SK-N-SH (cell line): ENCODE measurements around the gene PROC. TPM values are rescaled to one million over a fixed set of nuclear protein-coding genes. Genes with fewer than 3 reads are reported as not detected.

Experiments
- CTCF ChIA-PET: fragments of 300-600, 350-600 bp; formaldehyde crosslinking; extraction: SDS; loops from one replicate; lab custom pipeline; 2021; lab: Yijun Ruan, JAX
- POLR2A ChIA-PET: fragments of 350-600 bp; sonication (Branson Sonifier 250); formaldehyde crosslinking; extraction: SDS; loops from one replicate; lab custom pipeline; 2020; ENCODE audit warnings: antibody characterized with exemption, inconsistent platforms; lab: Yijun Ruan, JAX
- DNase-seq: peaks from one replicate; pipeline ENCODE4 v3.0.0; 2012
- H2AFZ ChIP-seq: fragments of 200-600 bp; sonication (generic); 2 replicates; pipeline ENCODE4 v1.8.1; 2016; ENCODE audit warnings: antibody characterized with exemption, mild to moderate bottlenecking, low read depth
- H3F3A ChIP-seq: fragments of 200-600 bp; sonication (generic); replicated peaks from 2 replicates; pipeline ENCODE3; 2016; ENCODE audit warnings: antibody characterized with exemption, mild to moderate bottlenecking; ENCODE audit not compliant: insufficient read depth
- H3K27ac ChIP-seq, 2 experiments: fragments of 200-500 bp in 1 of 2; fragments of 200-600 bp in 1 of 2; sonication (Bioruptor generic) in 1 of 2; sonication (generic), shearing (Covaris generic) in 1 of 2; 2 replicates each; pipeline versions ENCODE4 v1.5.1 to v1.6.1; 2014 to 2016; ENCODE audit warnings: low read depth in 2 of 2, inconsistent platforms in 1 of 2, low read length in 1 of 2, mild to moderate bottlenecking in 1 of 2, mixed read lengths in 1 of 2
- H3K27me3 ChIP-seq: fragments of 200-600 bp; sonication (generic), shearing (Covaris generic); 2 replicates; pipeline ENCODE4 v1.6.1; 2016; ENCODE audit warnings: mixed run types; ENCODE audit not compliant: insufficient read depth
- H3K36me3 ChIP-seq, 2 experiments: fragments of 200-500 bp in 1 of 2; fragments of 200-600 bp in 1 of 2; sonication (Bioruptor generic) in 1 of 2; sonication (generic) in 1 of 2; replicated peaks in 1 of 2; 2 replicates each; pipeline versions ENCODE3 to v1.5.1; 2014 to 2016; ENCODE audit warnings: low read length in 1 of 2, mild to moderate bottlenecking in 1 of 2; ENCODE audit not compliant: insufficient read depth in 2 of 2, control insufficient read depth in 1 of 2
- H3K4me1 ChIP-seq, 2 experiments: fragments of 200-500 bp in 1 of 2; fragments of 200-600 bp in 1 of 2; sonication (Bioruptor generic) in 1 of 2; sonication (generic), shearing (Covaris generic) in 1 of 2; 2 replicates each; pipeline versions ENCODE4 v1.5.1 to v1.6.1; 2014 to 2016; ENCODE audit warnings: low read depth in 1 of 2, low read length in 1 of 2, mixed run types in 1 of 2; ENCODE audit not compliant: insufficient read depth in 2 of 2, control insufficient read depth in 1 of 2
- H3K4me2 ChIP-seq: fragments of 200-600 bp; sonication (generic), shearing (Covaris generic); 2 replicates; pipeline ENCODE4 v1.6.1; 2017; ENCODE audit warnings: mixed run types
- H3K4me3 ChIP-seq, 2 experiments: fragments of 200-500 bp in 1 of 2; fragments of 200-600 bp in 1 of 2; sonication (Bioruptor generic) in 1 of 2; sonication (generic), shearing (Covaris generic) in 1 of 2; 2 replicates each; pipeline versions ENCODE4 v1.5.1 to v1.8.1; 2014 to 2016; ENCODE audit warnings: low read depth in 2 of 2, inconsistent platforms in 1 of 2, low read length in 1 of 2, mild to moderate bottlenecking in 1 of 2, mixed read lengths in 1 of 2, moderate library complexity in 1 of 2
- H3K79me2 ChIP-seq: fragments of 200-600 bp; sonication (generic); 2 replicates; pipeline ENCODE4 v1.8.1; 2017; ENCODE audit warnings: mild to moderate bottlenecking; ENCODE audit not compliant: insufficient read depth
- H3K9ac ChIP-seq: fragments of 200-600 bp; sonication (generic); 2 replicates; pipeline ENCODE4 v1.6.1; 2017; ENCODE audit warnings: mixed run types
- H3K9me2 ChIP-seq: fragments of 200-600 bp; sonication (generic); 2 replicates; pipeline ENCODE4 v1.6.1; 2017; ENCODE audit warnings: mixed run types
- H3K9me3 ChIP-seq: fragments of 200-600 bp; sonication (generic); 2 replicates; pipeline ENCODE4 v1.6.1; 2017; ENCODE audit warnings: mixed run types, mild to moderate bottlenecking, moderate library complexity
- H4K20me1 ChIP-seq: fragments of 200-600 bp; sonication (generic); 2 replicates; pipeline ENCODE4 v1.6.1; 2017; ENCODE audit warnings: mild to moderate bottlenecking, mixed run types; ENCODE audit not compliant: insufficient read depth
- CHD2 ChIP-seq: fragments of 150-350 bp; IDR thresholded peaks from 2 replicates; pipeline ENCODE4 v1.6.1; 2018; ENCODE audit warnings: low read length; ENCODE audit not compliant: partially characterized antibody
- CTCF ChIP-seq: fragments of 200-600 bp; sonication (generic); IDR thresholded peaks from 2 replicates; pipeline ENCODE4 v1.6.1; 2017; ENCODE audit warnings: antibody characterized with exemption, mild to moderate bottlenecking, moderate library complexity
- ELF1 ChIP-seq: IDR thresholded peaks from 2 replicates; pipeline ENCODE4 v1.4.0; 2012
- EP300 ChIP-seq, 2 experiments: IDR thresholded peaks; 2 replicates each; pipeline versions ENCODE4 v1.4.0 to v1.6.1; 2012; ENCODE audit warnings: borderline replicate concordance in 1 of 2, low read depth in 1 of 2, low read length in 1 of 2
- EZH2phosphoT487 ChIP-seq: fragments of 200-600 bp; sonication (generic); IDR thresholded peaks from 2 replicates; pipeline ENCODE4 v1.6.1; 2017; ENCODE audit warnings: low read depth, mixed run types, mild to moderate bottlenecking, antibody characterized with exemption, moderate library complexity, borderline replicate concordance
- FOXM1 ChIP-seq: IDR thresholded peaks from 2 replicates; pipeline ENCODE4 v1.4.0; 2012; ENCODE audit warnings: low read depth, mild to moderate bottlenecking
- GABPA ChIP-seq: IDR thresholded peaks from 2 replicates; pipeline ENCODE4 v1.4.0; 2012; ENCODE audit warnings: low read depth, mild to moderate bottlenecking
- JUND ChIP-seq: IDR thresholded peaks from 2 replicates; pipeline ENCODE4 v1.4.0; 2012
- MAX ChIP-seq: IDR thresholded peaks from 2 replicates; pipeline ENCODE4 v1.4.0; 2012; ENCODE audit warnings: low read depth
- MXI1 ChIP-seq: IDR thresholded peaks from 2 replicates; pipeline ENCODE4 v1.6.1; 2012; ENCODE audit warnings: mild to moderate bottlenecking, low read depth, low read length, improper control_type of control experiment
- NFIC ChIP-seq: IDR thresholded peaks from 2 replicates; pipeline ENCODE4 v1.4.0; 2012; ENCODE audit warnings: borderline replicate concordance
- NRF1 ChIP-seq: IDR thresholded peaks from 2 replicates; pipeline ENCODE4 v1.6.1; 2012; ENCODE audit warnings: low read depth, mild to moderate bottlenecking, low read length
- PBX3 ChIP-seq: IDR thresholded peaks from 2 replicates; pipeline ENCODE4; 2012
- RAD21 ChIP-seq: IDR thresholded peaks from 2 replicates; pipeline ENCODE4 v1.6.1; 2012; ENCODE audit warnings: mild to moderate bottlenecking, low read length
- REST ChIP-seq: IDR thresholded peaks from 2 replicates; pipeline ENCODE4 v1.6.1; 2012; ENCODE audit warnings: mild to moderate bottlenecking, low read depth, low read length, moderate library complexity
- RFX5 ChIP-seq: IDR thresholded peaks from 2 replicates; pipeline ENCODE4 v1.6.1; 2012; ENCODE audit warnings: mild to moderate bottlenecking, improper control_type of control experiment, low read length
- RXRA ChIP-seq: IDR thresholded peaks from 2 replicates; pipeline ENCODE4 v1.4.0; 2012; ENCODE audit warnings: low read depth, mild to moderate bottlenecking, borderline replicate concordance
- SMC3 ChIP-seq: IDR thresholded peaks from 2 replicates; pipeline ENCODE4 v1.6.1; 2012; ENCODE audit warnings: low read depth, low read length, improper control_type of control experiment
- TAF1 ChIP-seq: IDR thresholded peaks from 2 replicates; pipeline ENCODE4 v1.6.1; 2012; ENCODE audit warnings: low read depth, mild to moderate bottlenecking, low read length, moderate library complexity, borderline replicate concordance
- USF2 ChIP-seq: fragments of 150-350 bp; IDR thresholded peaks from 2 replicates; pipeline ENCODE4 v1.6.1; 2017; ENCODE audit warnings: antibody characterized with exemption, low read length, low read depth, borderline replicate concordance
- YY1 ChIP-seq: IDR thresholded peaks from 2 replicates; pipeline ENCODE4 v1.4.0; 2012; ENCODE audit warnings: low read depth, mild to moderate bottlenecking
- ZBTB33 ChIP-seq: IDR thresholded peaks from 2 replicates; pipeline ENCODE4 v1.4.0; 2012; ENCODE audit warnings: low read depth, borderline replicate concordance
- WGBS: methylation state at CpG from one replicate; pipeline ENCODE4 v1.1.6; 2017; ENCODE audit warnings: low lambda C conversion rate; 5-methylcytosine and 5-hydroxymethylcytosine counted together
- polyA plus RNA-seq, 3 experiments: library from polyadenylated mRNA; depleted of rRNA; stranded (reverse); fragments of >200 nt; gene quantifications; 2 replicates each; pipeline ENCODE4 v1.2.3, GENCODE V29; 2012

The PROC gene
- polyA plus RNA-seq, 1 of the 3 experiments (the other 2 are of a cell fraction), result 0.10 TPM

GRCh38 chr2:127415593-127416505 lies 2.4 kb upstream of the PROC start:
- H2AFZ ChIP-seq, result peak overlapping the region; percentile 61; the same call in 1 of the 2 replicates
- 58% methylated on average over 22 of the region's 55 CpGs for WGBS
- no peaks in the 10 kb centered on the region for H4K20me1 ChIP-seq
- H3K4me2 ChIP-seq, result peak overlapping the region; percentile 68; the same call in 1 of the 2 replicates
- peaks cover 30% of the 10 kb centered on the region for H3F3A ChIP-seq
- TF ChIP-seq YY1, result no peak
- TF ChIP-seq PBX3, result no peak
- no peak for TF ChIP-seq RXRA
- no peak for TF ChIP-seq EP300 (IDR thresholded peaks at IDR 0.05; ENCODE audit: borderline replicate concordance in 1 of 2, low read depth in 1 of 2, low read length in 1 of 2)
- no peak for TF ChIP-seq TAF1
- TF ChIP-seq RAD21, result peak; percentile 58
- no peak for TF ChIP-seq CHD2
- TF ChIP-seq SMC3, result peak; percentile 48
- TF ChIP-seq NFIC, result peak; percentile 55
- no peak for TF ChIP-seq REST
- no peak for TF ChIP-seq FOXM1
- no peak for TF ChIP-seq ELF1
- no peak; the same call in none of the 2 replicates for TF ChIP-seq MXI1
- TF ChIP-seq USF2, result no peak
- TF ChIP-seq RFX5, result no peak
- peak; percentile 58 for TF ChIP-seq CTCF
- no peak for TF ChIP-seq NRF1
- TF ChIP-seq GABPA, result no peak
- no peak for TF ChIP-seq EZH2phosphoT487
- TF ChIP-seq ZBTB33, result no peak
- TF ChIP-seq MAX, result peak; percentile 39; the same call in 1 of the 2 replicates
- no peak for TF ChIP-seq JUND
- DNase-seq, result peak; percentile 90
- no peaks in the 10 kb centered on the region for H3K9me2 ChIP-seq
- H3K27ac ChIP-seq, result no peak overlapping the region
- H3K9ac ChIP-seq, result no peak overlapping the region
- H3K4me3 ChIP-seq, result peak overlapping the region in 1 of 2 experiments; percentile 39; a peak in 2 of 4 replicates
- no peaks in the 10 kb centered on the region for H3K79me2 ChIP-seq
- POLR2A ChIA-PET, result interaction anchor here (1.0 to 1.4 kb wide), 2 partner anchors 20 to 122 kb away, joined by 3 to 4 read pairs; partner anchors contain the start of gene ERCC3
- H3K36me3 ChIP-seq, result no peaks in the 10 kb centered on the region
- peaks cover 17 to 23% of the 10 kb centered on the region in 2 experiments; a peak in 3 of 4 replicates for H3K4me1 ChIP-seq
- no peaks in the 10 kb centered on the region for H3K27me3 ChIP-seq
- CTCF ChIA-PET, result interaction anchor here (0.6 to 3.8 kb wide), 35 partner anchors 9 to 282 kb away, joined by 3 to 20 read pairs (median 4); partner anchors contain the start of gene LIMS2
- H3K9me3 ChIP-seq, result no peaks in the 10 kb centered on the region
